Right atrium auricular region (tissue), 2 donors: ENCODE measurements around the gene LCT. TPM values are rescaled to one million over a fixed set of nuclear protein-coding genes. Genes with fewer than 3 reads are reported as not detected.

Experiments used
- DNase-seq: peaks from one replicate; pipeline ENCODE4 v3.0.0-alpha.2; 2019; ENCODE audit warnings: low spot score
- H3K27ac ChIP-seq, 2 donors: fragments of 200-600 bp; sonication (generic); 1 replicate in 1 of 2; 2 replicates in 1 of 2; pipeline ENCODE4 v1.5.1; 2016 to 2019
- H3K27me3 ChIP-seq, 2 donors: fragments of 200-600 bp; sonication (generic); one replicate each; pipeline versions ENCODE4 v1.5.1 to v1.6.0; 2017 to 2019
- H3K36me3 ChIP-seq: fragments of 200-600 bp; sonication (generic); one replicate; pipeline ENCODE4 v1.5.1; 2016
- H3K4me1 ChIP-seq, 2 donors: fragments of 200-600 bp; sonication (generic); one replicate each; pipeline versions ENCODE4 v1.5.1 to v1.6.0; 2017 to 2019
- H3K4me3 ChIP-seq, 2 donors: fragments of 200-600 bp; sonication (generic); 1 replicate in 1 of 2; 2 replicates in 1 of 2; pipeline ENCODE4 v1.5.1; 2017 to 2019; ENCODE audit warnings: mild to moderate bottlenecking in 1 of 2, moderate library complexity in 1 of 2
- H3K9me3 ChIP-seq, 2 donors: fragments of 200-600 bp; sonication (generic); one replicate each; pipeline ENCODE4 v1.5.1; 2019
- total RNA-seq, 2 donors: library from RNA; depleted of rRNA; stranded (reverse); fragments of >200 nt; gene quantifications; one replicate each; pipeline ENCODE4 v1.1.0, GENCODE V29; 2016
- TF ChIP-seq, protein P1 (sequence below), 2 donors: fragments of 200-600 bp; sonication (generic); IDR thresholded peaks; one replicate each; pipeline ENCODE4 v1.5.1; 2019; ENCODE audit warnings: antibody characterized with exemption in 2 of 2

The LCT gene
- total RNA-seq, 2 donors from 2014 or later = not detected

GRCh38 chr2:135850892-135851668 is 14.1 kb upstream of the LCT start:
- Histone ChIP-seq H3K27me3 (no peaks in the 10 kb centered on the region), H3K36me3 (peaks cover 17% of the 10 kb centered on the region), H3K4me1 (no peaks in the 10 kb centered on the region), H3K27ac (no peak overlapping the region), H3K9me3 (no peaks in the 10 kb centered on the region), H3K4me3 (no peak overlapping the region)
- no peak for DNase-seq
- TF ChIP-seq, protein P1, sequence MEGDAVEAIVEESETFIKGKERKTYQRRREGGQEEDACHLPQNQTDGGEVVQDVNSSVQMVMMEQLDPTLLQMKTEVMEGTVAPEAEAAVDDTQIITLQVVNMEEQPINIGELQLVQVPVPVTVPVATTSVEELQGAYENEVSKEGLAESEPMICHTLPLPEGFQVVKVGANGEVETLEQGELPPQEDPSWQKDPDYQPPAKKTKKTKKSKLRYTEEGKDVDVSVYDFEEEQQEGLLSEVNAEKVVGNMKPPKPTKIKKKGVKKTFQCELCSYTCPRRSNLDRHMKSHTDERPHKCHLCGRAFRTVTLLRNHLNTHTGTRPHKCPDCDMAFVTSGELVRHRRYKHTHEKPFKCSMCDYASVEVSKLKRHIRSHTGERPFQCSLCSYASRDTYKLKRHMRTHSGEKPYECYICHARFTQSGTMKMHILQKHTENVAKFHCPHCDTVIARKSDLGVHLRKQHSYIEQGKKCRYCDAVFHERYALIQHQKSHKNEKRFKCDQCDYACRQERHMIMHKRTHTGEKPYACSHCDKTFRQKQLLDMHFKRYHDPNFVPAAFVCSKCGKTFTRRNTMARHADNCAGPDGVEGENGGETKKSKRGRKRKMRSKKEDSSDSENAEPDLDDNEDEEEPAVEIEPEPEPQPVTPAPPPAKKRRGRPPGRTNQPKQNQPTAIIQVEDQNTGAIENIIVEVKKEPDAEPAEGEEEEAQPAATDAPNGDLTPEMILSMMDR (IDR thresholded peaks at IDR 0.05) = no peak

DNA sequence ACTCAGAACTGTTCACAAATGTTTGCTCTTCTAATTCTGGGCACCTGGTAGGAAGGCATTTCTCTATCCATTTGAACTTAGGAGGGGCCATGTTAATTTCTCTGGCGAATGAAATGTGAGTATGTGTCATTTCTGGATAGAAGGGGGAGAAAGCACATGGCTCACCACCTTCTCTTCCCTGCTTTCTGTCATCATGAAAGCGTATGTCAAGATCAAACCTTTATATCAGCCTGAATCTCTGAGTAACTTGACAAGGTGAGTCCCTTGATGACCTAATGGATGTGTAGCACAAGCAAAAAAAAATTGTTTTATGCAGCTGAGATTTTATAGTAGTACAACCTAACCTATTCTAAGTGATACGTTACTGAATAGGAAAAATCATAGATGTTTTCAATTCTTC is 12.1 kb upstream of the LCT start:
- Histone ChIP-seq H3K9me3 (no peaks in the 10 kb centered on the region), H3K4me3 (no peak overlapping the region), H3K36me3 (peaks cover 18% of the 10 kb centered on the region), H3K4me1 (no peaks in the 10 kb centered on the region), H3K27me3 (no peaks in the 10 kb centered on the region), H3K27ac (no peak overlapping the region)
- no peak for DNase-seq
- TF ChIP-seq, protein P1 (IDR thresholded peaks at IDR 0.05) = no peak

DNA sequence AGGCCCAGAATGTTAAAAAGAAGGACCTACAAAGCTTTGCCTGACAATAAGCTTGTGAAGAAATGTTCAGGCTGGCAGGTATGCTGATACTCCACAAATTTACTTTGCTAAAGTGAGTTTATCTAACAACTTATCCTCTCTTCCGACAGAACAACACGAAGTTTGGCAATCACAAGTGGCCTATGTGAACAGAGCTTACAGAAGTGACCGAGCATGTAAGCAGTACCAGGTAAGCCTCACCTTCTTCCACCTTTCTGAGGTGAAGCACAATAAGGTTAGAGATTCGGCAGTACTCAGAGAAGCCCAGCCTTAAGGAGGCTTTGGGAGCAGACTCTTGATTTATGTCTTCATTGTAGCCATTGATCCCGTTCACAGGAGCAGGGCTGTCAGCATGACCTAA is 9.0 kb upstream of the LCT start:
- Histone ChIP-seq H3K27me3 (no peaks in the 10 kb centered on the region), H3K27ac (no peak overlapping the region), H3K4me3 (no peak overlapping the region), H3K36me3 (peaks cover 15% of the 10 kb centered on the region), H3K4me1 (no peaks in the 10 kb centered on the region), H3K9me3 (no peaks in the 10 kb centered on the region)
- TF ChIP-seq, protein P1 (IDR thresholded peaks at IDR 0.05) = no peak
- no peak for DNase-seq

DNA sequence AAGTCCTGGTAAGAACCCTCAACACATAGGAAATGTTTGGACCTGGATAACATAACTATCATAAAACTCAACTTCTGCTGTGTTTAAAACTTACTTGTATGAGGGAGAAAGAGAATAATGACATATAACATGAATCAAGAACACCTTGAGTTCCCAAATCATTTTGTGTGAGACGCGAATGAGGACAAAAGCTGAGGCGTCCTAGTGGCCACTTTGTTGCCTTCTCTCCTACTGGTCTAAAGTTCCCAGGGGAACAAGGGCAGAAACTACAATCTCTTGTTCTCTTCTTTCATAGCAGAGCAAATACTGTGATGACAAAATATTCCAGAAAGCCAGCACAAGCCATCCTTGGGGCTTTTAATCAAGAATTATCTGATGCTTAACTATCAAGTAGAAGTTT is 8.3 kb upstream of the LCT start:
- no peaks in the 10 kb centered on the region for H3K9me3 ChIP-seq
- H3K36me3 ChIP-seq = peaks cover 12% of the 10 kb centered on the region

DNA sequence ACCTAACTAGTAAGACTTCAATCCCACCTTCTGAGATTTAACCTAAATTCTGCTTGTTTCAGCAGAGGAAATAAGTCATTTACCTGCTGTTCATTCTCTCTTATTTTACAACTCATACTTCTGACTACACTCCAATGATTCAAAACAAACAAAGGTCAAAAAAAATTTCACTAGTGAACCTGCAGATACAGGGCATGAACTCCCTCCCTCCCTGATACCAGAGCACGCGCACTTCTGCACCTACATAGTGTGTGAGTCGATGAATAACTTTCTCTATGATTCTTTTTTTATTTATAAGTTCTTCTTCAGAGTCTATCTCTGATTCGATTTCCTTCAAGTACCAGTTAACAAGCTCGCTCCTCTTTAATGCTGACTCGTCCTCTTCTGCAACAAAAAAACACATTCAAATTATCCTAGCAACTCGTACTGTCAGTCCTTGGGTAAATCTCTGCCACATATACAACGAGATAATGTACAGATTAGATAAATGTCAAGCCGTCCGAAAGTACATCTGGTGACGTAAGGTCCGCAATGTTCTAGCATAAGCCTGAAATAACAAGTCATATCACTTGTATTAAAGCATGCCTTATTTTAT is 7.4 kb upstream of the LCT start:
- Histone ChIP-seq H3K27me3 (no peaks in the 10 kb centered on the region), H3K4me1 (peaks cover 0 to 12% of the 10 kb centered on the region in 2 donors), H3K27ac (no peak overlapping the region), H3K9me3 (no peaks in the 10 kb centered on the region), H3K4me3 (no peak overlapping the region), H3K36me3 (peaks cover 12% of the 10 kb centered on the region)
- TF ChIP-seq, protein P1 (IDR thresholded peaks at IDR 0.05) = no peak
- no peak for DNase-seq

More for the DNA sequence above, 8.3 kb upstream of the LCT start:
- peak; percentile 28 for DNase-seq
- Histone ChIP-seq H3K4me3 (no peak overlapping the region), H3K4me1 (peaks cover 0 to 3% of the 10 kb centered on the region in 2 donors), H3K27ac (no peak overlapping the region), H3K27me3 (no peaks in the 10 kb centered on the region)
- TF ChIP-seq, protein P1 (IDR thresholded peaks at IDR 0.05) = no peak
